ENCODE measurements around the gene TMEM131.

Gene TMEM131

DNA sequence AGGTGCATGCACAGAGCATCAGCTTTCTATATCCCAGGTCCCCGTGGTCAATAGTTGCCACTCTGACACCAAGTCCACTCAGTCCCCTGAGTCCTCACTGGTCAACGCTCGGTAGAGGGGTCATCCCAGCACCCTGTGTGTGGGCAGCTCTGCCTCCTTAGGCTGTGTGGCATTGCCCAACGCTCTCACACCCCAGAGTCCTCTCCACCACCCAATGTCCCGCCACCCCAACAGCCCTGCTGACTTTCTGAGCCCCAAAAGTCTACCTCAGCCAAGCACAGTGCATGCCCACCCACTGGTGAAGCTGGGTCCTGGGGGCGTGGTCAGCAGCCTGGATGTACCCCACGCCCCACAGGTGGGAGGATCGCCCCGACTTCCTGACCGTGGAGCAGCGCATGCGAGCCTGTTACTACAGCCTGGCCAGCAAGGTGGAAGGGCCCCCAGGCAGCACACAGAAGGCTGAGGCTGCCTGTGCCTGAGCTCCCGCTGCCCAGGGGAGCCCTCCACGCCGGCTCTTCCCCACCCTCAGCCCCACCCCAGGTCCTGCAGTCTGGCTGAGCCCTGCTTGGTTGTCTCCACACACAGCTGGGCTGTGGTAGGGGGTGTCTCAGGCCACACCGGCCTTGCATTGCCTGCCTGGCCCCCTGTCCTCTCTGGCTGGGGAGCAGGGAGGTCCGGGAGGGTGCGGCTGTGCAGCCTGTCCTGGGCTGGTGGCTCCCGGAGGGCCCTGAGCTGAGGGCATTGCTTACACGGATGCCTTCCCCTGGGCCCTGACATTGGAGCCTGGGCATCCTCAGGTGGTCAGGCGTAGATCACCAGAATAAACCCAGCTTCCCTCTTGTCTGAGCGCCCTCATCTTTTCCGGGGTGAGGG, 256.5 kb downstream of the TMEM131 start:
- DNase-seq (ENCODE audit: low read depth) = no peak

DNA sequence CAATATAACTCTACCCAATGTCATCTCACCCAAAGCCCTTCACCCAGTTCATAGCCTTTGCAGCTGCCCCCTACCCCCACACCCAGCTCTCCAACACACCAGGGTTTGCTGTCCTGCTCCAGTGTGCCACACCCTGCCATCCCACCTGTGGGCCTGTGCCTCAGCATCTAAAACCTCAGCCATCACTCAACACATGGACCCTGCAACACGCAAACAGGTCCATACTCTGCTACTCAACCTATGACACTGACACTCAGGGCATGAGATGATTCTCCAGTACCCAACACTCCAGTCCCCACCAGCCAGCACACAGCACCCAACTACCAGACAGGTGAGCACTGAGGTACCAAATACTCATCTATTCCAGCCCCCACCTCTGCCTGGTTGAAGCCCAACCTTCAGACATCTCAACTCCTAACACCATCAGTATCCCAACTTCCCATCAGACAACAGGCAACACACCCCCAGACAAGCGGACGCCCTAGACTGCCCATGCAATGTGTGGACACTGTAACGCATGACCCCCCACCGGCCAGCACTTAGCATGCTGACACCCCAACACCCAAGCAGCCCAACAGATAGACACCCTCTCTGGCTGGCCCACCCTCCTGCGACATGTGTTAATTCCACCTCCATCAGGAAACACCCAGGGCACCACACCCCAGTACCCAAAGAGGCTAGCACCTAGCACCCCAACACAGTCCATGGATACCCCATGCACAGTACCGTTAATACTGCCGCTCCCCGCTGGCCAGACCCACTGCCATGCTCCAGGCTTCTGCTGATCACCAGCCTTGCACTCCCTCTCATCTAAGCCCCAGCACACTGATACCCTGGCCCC, 257.3 kb downstream of the TMEM131 start:
- DNase-seq (ENCODE audit: low read depth) = no peak

DNA sequence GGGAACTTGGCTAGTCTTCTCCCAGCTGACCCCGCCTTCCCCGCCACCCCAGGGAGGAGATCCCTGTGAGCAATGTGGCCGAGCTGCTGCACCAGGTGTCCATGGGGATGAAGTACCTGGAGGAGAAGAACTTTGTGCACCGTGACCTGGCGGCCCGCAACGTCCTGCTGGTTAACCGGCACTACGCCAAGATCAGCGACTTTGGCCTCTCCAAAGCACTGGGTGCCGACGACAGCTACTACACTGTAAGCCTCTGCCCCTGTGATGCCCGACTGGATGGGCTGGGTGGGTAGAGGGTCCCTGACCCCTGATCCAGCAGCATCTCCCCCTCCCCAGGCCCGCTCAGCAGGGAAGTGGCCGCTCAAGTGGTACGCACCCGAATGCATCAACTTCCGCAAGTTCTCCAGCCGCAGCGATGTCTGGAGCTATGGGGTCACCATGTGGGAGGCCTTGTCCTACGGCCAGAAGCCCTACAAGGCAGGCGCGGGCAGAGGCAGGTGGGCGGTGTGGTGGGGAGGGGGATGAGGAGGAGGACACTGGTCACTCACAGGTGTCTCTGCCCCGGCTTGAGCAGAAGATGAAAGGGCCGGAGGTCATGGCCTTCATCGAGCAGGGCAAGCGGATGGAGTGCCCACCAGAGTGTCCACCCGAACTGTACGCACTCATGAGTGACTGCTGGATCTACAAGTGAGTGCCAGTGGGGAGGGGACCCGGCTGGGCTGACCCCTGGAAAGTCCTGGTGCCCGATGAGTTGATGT, 258.1 kb downstream of the TMEM131 start:
- no peak for DNase-seq (ENCODE audit: low read depth)

DNA sequence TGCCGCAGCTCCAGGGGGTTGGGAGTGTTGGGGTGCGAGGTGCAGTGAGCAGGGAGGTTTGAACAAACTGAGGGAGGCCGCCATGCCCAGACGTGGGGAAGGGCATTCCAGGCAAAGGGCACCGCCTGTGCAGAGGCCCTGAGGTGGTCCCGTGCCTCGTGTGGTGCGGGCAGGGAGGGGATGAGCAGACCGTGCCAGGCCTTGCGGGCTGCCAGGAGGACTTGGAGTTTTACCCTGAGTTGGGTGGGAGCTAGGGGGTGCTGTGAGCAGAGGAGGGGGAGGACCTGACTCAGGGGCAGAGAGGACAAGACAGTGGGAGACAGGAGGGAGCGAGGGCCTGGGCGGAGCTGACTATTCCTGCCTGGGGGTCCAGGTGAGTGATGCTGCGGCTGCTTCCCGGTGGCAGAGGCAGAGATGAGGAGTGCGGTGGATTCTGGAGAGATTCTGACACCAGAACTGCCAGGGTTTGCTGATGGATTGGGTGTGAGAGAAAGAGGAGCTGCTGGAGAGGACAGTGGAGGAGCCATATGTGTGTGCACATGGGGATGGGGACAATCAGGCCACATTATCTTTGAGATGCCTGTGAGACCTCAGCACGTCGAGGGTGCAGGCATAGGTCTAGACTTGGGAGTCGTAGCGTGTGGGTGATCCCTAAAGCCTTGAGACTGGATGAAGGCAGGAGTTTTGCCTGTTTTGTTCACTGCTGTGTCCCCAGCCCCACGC, 259.0 kb downstream of the TMEM131 start:
- no peak for DNase-seq (ENCODE audit: low read depth)

DNA sequence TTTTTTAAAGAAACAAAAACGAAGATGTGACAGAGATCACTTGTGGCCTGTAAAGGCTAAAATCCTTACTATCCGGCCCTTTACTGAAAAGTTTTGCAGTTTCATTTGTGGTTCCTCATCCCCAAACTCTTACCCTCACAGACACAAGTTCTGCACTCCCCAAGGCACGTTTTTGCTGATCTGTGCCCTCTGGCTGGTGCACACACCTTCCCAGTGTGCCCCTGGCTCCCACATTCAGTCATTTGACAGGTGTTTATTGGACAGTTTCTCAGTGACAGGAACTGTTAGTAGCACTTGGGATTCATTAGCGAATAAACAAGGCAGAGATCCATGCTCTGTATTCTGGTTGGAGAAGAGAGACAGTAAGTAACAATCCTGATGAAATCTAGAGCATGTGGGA, 259.6 kb downstream of the TMEM131 start:
- no peak for DNase-seq (ENCODE audit: low read depth)

DNA sequence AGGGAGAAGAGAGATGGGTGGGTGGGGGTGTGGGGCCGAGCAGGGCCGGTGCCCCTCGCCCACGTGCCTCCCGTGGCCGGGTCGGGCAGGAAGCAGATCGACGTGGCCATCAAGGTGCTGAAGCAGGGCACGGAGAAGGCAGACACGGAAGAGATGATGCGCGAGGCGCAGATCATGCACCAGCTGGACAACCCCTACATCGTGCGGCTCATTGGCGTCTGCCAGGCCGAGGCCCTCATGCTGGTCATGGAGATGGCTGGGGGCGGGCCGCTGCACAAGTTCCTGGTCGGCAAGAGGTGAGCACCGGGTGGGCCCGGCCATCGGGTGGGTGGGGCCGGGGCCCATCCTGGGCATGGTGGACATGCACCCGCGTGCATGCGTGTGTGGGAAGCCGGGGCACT, 260.6 kb downstream of the TMEM131 start:
- DNase-seq (ENCODE audit: low read depth) = no peak

DNA sequence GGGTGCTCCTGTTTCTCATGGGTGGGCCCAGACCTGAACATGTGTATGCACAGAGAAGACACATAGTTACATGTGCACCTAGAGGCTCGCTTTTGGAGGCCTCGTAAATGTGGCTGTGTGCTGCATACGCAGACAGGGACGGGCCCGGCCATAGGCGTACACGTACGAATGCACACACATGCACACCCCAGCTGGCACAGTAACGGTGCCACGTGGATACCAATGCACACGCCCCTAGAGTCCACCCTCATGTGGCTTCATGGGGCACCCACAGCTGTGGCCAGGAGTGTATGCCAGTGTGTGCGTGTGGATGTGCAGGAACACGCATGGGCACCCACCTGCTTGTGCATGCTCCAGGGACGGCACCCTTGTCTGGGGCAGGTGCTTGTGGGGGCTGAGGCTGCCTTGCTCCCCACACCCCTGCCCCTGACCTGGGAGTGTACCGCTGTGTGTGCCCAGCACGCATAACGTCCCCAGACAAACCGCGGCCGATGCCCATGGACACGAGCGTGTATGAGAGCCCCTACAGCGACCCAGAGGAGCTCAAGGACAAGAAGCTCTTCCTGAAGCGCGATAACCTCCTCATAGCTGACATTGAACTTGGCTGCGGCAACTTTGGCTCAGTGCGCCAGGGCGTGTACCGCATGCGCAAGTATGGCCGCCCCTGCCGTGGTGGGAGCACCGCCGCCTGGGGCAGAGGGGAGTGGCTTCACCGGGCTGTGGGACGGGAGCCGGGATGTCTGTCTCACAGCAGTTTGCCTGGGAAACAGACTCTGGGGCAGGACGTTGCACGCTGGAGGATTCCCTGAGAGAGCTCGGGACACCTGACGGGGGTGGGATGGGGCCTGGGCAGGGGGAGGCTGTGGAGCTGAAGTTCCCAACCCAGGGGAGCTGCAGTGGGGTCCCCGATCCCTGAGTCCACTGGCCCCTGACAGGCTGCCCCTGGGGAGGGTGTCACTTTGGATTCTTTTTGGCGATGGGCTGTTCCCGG, 261.4 kb downstream of the TMEM131 start:
- no peak for DNase-seq (ENCODE audit: low read depth)

DNA sequence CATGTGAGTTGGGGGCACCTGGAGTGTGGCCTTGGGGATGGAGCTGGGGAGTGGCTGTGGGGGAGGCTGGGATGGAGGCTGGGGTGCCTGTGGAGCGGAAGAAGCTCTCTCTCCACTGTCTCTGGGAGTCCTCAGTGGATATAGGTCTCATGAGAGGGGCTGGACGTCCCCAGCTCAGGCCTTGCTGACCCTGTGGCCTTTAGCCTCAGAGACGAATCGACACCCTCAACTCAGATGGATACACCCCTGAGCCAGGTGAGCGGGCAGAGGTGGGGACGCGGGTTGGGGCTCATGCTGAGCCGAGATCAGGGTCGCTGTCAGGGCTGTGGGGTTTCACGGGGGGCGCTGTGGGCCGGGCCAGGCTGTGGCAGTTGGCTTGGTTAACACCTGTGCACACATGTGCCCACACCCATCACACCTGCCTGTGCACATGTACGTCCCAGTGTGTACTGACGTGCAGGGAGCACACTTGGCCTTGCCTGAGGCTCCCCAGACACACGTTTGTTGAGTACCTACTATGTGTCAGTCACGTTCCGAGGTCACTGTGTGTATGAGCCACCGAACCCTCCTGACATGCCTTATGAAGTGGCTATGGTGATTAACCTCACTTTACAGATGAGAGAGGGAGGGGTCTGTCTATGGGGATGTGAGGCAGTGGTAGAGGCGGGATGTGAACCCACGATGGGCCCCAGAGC, 262.3 kb downstream of the TMEM131 start:
- no peak for DNase-seq (ENCODE audit: low read depth)

DNA sequence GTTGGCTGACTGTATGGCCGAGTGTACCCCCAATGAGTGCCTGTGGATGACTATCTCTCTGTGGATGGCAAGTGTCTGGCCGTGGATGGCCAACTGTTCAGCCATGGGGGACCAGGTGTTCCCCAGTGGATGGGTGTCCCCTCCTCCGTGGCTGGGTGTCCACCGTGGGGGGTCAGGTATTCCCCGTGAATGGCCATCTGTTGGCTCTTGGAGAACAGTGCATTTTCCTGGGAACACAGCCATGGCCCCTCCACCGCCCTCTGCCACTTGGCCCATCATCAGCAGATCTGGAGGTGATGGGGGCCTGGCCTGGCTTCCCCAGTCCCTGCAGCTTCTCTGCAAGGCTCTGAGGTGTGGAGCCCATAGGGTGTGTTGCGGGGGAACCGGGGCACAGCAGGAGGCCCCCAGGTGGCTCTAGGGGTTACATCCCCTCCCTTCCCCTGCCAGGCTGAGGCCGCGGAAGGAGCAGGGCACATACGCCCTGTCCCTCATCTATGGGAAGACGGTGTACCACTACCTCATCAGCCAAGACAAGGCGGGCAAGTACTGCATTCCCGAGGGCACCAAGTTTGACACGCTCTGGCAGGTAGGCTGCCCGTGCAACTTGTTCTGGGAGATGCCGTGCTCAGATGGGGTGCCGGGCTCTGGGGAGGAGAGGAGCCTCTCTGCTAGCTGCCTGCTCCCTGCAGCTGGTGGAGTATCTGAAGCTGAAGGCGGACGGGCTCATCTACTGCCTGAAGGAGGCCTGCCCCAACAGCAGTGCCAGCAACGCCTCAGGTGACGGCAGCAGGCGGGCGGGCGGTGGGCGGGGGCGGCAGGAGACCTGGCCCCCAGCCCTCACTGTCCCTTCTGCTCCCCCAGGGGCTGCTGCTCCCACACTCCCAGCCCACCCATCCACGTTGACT, 263.1 kb downstream of the TMEM131 start:
- no peak for DNase-seq (ENCODE audit: low read depth)

DNA sequence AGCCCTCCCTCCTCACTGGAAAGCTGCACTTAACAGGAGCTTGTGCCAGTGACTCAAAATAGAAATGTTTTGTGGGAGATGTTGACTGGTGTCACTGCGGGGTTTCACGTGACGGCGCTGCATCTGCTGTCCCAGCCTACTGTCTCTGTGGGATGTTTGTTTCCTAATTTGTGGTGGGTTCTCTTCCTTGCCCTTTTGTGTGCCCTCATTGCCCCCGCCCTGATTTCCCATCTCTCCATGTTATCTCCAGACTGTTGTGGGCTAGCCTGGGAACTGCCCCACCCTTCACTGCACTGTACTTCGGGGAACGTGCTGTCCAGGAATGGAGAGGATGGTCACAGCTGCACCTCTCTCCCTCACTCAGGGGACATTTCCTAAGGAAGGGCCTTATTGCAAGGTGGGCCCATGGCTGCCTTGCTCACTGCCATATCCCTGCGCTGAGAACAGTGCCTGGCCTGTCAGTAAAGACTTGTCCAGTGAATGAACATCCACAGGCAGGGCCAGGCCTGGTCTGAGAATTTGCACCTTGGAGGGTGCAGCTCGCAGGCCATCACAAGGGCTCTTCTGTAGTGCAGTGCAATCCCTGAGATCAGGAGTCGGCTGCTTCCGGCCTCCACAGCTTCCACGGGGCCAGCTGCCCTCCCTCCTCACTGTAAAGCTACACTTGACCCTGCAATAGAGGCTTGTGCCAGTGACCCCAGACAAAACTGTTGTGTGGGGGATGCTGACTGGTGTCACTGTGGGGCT, 264.3 kb downstream of the TMEM131 start:
- DNase-seq (ENCODE audit: low read depth) = no peak

DNA sequence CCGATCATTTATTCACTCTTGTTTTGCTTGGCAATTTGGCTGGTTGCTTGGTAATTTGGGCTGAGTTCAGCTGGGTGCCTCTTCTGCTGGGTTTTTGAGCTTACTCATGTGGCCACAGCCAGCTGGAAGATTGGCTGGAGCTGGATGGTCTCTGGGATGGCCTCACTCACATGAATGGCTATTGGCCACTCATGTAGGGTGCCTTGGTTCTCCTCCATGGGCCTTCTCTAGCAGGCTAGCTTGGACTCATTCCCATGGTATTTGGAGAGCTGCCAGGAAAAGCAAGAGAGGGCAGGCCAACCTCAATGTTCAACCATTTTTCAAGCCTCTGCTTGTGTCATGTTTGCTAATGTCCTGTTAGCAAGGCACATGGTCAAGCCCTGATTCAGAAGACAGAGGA, 265.5 kb downstream of the TMEM131 start:
- no peak for DNase-seq (ENCODE audit: low read depth)

DNA sequence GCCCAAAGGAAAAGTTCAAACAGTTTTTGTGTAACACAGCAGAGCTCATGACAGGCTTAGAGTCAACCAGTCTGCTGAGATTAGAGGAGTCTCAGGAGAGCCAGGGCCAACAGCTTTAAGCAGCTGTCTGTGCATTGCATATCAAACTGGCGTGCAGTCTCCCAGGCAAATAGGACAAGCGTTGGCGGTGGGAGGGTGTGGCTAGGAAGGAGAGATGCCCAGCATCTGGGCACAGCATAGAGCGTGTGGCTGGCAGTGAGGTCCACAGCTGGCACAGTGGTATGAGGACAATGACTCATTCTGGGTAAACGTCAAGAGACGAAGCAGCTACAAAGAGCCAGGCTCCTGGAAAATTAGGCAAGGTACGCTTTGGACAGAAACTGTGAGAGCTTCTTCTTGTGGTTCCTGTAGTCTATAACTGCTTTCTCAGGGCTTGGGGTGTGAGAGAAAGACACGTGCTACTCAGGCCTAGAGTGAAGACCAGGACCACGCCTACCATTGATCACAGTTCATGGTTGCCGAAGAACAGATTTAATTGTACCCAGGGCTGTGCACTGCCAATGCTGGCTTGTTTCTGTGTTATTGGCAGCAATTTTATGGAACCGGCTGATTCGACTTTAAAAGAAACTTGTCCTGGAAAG, 267.5 kb downstream of the TMEM131 start:
- DNase-seq (ENCODE audit: low read depth) = no peak

DNA sequence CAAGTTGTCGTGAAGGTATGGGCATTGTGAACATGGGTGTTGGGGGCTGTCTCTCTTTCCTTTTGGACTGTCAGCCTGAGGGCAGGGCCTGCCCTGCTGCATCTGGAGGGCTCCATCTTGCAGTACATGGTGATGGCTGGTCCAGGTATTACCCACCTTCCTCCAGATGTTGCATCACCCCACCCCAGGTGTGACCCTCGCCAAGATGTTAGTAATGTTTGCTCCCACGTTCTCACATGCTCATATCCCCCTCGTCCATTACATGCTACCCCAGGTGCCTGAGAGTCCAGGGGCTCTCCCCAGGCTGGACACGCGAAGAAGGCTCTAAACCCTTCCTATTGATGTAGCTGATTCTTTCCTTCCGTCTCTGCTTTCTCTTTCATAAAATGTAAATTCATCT, 268.5 kb downstream of the TMEM131 start:
- DNase-seq (ENCODE audit: low read depth) = no peak

DNA sequence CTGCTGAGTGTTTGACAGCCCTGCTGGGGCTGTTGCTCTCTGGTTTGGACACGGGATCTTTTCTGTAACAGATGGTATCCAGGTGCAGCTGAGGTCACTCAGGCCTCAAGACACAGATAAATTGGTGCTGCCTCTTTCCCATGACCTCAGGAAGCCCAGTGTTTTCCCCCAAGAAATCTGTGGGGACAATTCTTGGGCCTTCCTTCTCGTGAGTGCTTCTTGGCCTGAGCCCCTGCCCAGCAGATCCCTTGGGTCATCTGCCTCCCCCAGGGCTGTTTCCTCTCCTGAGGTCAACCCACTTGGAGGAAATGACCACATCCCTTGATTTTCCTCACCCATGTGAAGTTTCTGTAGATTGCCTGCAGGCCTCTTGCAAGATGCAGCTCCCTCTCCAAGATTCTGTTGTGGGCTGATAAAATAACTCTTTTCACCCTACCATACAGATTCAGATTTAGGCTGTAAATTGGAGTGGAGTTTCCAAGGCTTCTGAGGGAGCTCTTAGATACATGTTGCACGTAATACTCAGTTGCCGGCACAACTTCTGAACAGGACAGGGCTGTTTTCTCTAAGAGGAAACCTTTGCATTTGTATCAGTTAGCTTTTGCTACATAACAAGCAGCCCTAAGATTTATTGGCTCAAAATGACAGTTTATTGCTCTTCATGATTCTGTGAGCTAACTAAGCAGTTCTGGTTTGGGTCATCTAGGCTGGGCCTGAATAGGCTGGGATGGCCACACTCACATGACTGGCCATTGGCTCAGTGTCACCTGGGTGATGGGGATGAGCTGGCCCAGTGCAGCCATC, 269.3 kb downstream of the TMEM131 start:
- DNase-seq (ENCODE audit: low read depth) = no peak

DNA sequence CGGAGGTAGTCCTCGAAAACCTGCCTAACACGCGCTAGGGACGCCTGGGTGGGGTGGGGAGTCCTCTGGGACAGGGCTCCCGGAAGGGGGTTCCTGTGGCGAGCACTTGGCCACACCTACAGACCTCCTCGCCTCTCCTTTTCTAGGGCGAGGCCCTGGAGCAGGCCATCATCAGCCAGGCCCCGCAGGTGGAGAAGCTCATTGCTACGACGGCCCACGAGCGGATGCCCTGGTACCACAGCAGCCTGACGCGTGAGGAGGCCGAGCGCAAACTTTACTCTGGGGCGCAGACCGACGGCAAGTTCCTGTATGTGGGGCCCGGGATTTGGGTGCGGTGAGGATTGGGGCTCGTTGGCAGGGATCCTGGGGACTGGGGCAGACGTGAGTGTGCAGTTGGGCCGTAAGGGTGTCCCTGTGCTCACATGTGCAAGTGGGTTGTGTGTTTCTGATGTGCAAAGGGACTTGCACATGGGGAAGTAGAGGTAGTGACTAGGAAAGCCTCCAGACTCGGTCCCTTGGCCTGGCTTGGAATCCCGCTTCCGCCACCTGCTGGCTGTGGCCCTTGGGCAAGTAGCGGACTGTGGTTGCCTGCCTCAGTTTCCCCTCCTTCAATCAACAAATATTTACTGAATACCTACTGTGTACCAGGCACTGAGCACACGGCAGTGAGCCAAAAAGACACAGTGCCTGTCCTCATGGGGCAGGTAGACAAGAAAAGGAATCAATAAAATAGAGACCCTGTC, 270.6 kb downstream of the TMEM131 start:
- DNase-seq (ENCODE audit: low read depth) = no peak

DNA sequence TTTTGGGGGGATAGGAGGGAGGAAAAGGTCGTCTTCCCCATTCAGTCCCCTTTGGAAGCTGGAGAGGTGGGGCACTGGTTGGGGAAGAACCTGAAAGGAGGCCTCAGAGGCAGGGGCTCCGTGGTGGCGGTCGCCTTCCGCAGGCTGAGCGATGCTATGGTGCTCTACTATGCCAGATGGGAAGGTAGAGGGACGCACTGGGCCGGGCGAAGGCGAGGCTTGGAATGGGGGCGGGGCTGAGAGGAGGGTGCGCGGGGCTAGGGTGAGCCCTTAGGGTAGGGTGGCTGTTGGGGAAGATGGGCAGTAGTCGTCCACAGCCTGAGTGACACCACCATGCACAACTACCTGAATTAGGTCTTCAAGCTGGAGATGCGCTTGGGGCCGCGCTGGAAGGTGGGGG, 271.2 kb downstream of the TMEM131 start:
- DNase-seq (ENCODE audit: low read depth) = no peak

Data from stimulated activated CD8-positive, alpha-beta memory T cell treated with anti-CD3 and anti-CD28 coated beads, Interleukin-7, amount 100 ng/mL, for 24 hours (primary cell).